ENCODE measurements around the gene PARVB.

DNA sequence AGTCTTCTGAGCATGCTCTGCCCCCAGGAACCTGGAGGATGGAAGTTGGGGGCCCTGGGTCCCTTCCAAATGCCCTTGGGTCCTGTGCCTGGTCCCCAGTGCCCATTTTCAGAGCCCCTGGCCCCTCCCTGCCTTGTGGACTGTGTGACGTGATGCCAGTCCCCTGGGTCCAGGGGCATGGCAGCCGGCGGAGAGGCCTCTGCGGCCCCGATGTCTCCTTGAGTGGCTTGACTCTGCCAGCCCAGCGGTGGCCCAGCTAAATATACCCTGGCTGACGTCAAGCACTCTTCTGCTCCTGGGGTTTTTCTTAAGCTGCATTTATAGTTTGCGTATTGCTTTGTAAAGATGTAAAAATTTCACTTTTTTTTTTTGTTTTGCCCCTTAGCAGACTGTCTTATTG lies 121.4 kb downstream of the PARVB start:
- TF ChIP-seq CTCF (IDR thresholded peaks at IDR 0.05; ENCODE audit: low read depth, low read length) (no peak), EZH2phosphoT487 (IDR thresholded peaks at IDR 0.05; ENCODE audit: low read depth) (no peak)
